Natural killer cell (primary cell): Measurements from ENCODE around the gene PHEX. TPM values are rescaled to one million over a fixed set of nuclear protein-coding genes. Genes with fewer than 3 reads are reported as not detected.

Experiments used
- ATAC-seq, 3 donors: fragments of 150-1000 bp in 2 of 3; fragments of 200-7000 bp in 1 of 3; cut with Tn5 transposase; 1 replicate in 1 of 3; 2 replicates in 2 of 3; pipeline ENCODE4 v1.10.0; 2021; ENCODE audit warnings: mild to moderate bottlenecking in 2 of 3, moderate library complexity in 2 of 3
- DNase-seq, 2 donors: peaks; one replicate each; pipeline versions ENCODE4 v3.0.0 to v3.0.0-alpha.2; 2013 to 2021; ENCODE audit warnings: mixed read lengths in 1 of 2
- H3K27ac ChIP-seq: one replicate; pipeline ENCODE4 v1.5.1; 2013; ENCODE audit warnings: mild to moderate bottlenecking, low read length
- H3K27me3 ChIP-seq: one replicate; pipeline ENCODE4 v1.6.1; 2013; ENCODE audit warnings: low read length; ENCODE audit not compliant: control insufficient read depth, insufficient read depth
- H3K36me3 ChIP-seq: one replicate; pipeline ENCODE4 v1.6.1; 2013; ENCODE audit warnings: low read length; ENCODE audit not compliant: control insufficient read depth, insufficient read depth
- H3K4me1 ChIP-seq: one replicate; pipeline ENCODE4 v1.6.1; 2013; ENCODE audit warnings: low read length; ENCODE audit not compliant: control insufficient read depth, insufficient read depth
- H3K4me3 ChIP-seq: one replicate; pipeline ENCODE4 v1.5.1; 2013; ENCODE audit warnings: low read length
- H3K9me3 ChIP-seq: one replicate; pipeline ENCODE4 v1.6.1; 2013; ENCODE audit warnings: low read length; ENCODE audit not compliant: control insufficient read depth, insufficient read depth
- H3K27ac Mint-ChIP-seq, 2 donors: one replicate each; pipeline ENCODE4 v1.8.0; 2022; ENCODE audit warnings: mild to moderate bottlenecking in 2 of 2, mixed read lengths in 2 of 2, moderate library complexity in 1 of 2
- H3K27me3 Mint-ChIP-seq, 2 donors: one replicate each; pipeline ENCODE4 v1.8.0; 2022; ENCODE audit warnings: low read depth in 2 of 2, mixed read lengths in 2 of 2
- H3K36me3 Mint-ChIP-seq: one replicate; pipeline ENCODE4 v1.8.0; 2022; ENCODE audit warnings: mixed read lengths
- H3K4me1 Mint-ChIP-seq, 2 donors: one replicate each; pipeline ENCODE4 v1.8.0; 2022; ENCODE audit warnings: mixed read lengths in 2 of 2
- H3K4me3 Mint-ChIP-seq: one replicate; pipeline ENCODE4 v1.8.0; 2022; ENCODE audit warnings: mild to moderate bottlenecking, moderate library complexity, mixed read lengths
- H3K9me3 Mint-ChIP-seq, 2 donors: one replicate each; pipeline ENCODE4 v1.8.0; 2022; ENCODE audit warnings: mixed read lengths in 2 of 2
- CTCF ChIP-seq: fragments of 200-600 bp; IDR thresholded peaks from one replicate; pipeline ENCODE4 v1.8.0; 2022; ENCODE audit warnings: antibody characterized with exemption
- WGBS: methylation state at CpG from one replicate; pipeline ENCODE4 v1.1.7; 2013; ENCODE audit warnings: missing lambda C conversion rate; ENCODE audit not compliant: insufficient coverage; 5-methylcytosine and 5-hydroxymethylcytosine counted together
- intact Hi-C: fragments of 100-400 bp; cut with micrococcal nuclease; formaldehyde crosslinking; loops from one replicate; pipeline ENCODE4 v1.14.2; 2022
- total RNA-seq, 4 donors: library from RNA; stranded (reverse); fragments of 120-200 nt in 1 of 4; gene quantifications; one replicate each; pipeline versions ENCODE4 v1.2.3 to v1.2.4, GENCODE V29; 2013 to 2022

Gene PHEX
- total RNA-seq, 3 donors from 2014 or later (not counting 1 experiment from before 2014, with no cell fraction given): 0.10 to 0.54 (median 0.25) TPM

DNA sequence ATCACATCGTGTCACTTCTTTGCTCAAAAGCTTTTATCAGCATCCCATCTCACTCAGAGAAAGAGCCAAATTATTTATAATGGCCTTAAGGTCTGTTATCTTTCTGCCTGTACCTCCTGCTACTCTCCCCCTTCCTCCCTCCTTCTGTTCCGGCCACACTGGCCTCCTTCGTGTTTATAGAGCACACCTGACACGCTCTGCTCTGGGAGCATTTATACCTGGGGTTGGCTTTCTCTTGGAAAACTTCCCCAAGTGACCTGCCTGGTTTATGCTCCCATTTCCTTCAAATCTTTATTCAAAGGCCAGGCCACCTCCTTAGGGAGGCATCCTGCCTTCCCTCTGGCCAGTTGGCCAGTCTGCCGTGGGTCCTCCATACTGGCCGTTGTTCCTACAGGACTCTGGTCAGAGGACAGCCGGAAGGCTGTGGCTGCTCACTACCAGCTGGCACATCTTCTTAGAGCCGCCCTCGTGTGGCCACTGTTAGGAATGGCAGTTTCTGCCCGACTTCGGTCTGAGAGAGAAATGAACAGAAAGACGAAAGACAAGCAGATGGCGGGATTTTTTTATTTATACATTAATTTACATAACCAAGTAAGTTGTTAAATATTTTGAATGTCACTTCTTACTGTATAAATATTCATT is 160.4 kb downstream of the PHEX start:
- no peak overlapping the region for H3K4me3 Mint-ChIP-seq
- no peaks in the 10 kb centered on the region for H3K9me3 Mint-ChIP-seq
- no peak overlapping the region for H3K27ac Mint-ChIP-seq
- ATAC-seq (peak; percentile 50 to 83 (median 64)), DNase-seq (peak; percentile 19 to 60)
- H3K4me3 ChIP-seq: no peak overlapping the region
- intact Hi-C loops: loop anchor here (1.0 to 5.0 kb wide), 2 partner anchors 207 to 1665 kb away; no protein-coding TSS in a partner anchor
- no peak overlapping the region for H3K27ac ChIP-seq
- peaks cover 4% of the 10 kb centered on the region for H3K4me1 ChIP-seq
- no peaks in the 10 kb centered on the region for H3K9me3 ChIP-seq
- H3K27me3 Mint-ChIP-seq: peaks cover 3 to 6% of the 10 kb centered on the region in 2 donors
- H3K36me3 Mint-ChIP-seq: no peaks in the 10 kb centered on the region
- H3K36me3 ChIP-seq: no peaks in the 10 kb centered on the region
- TF ChIP-seq CTCF: peak; percentile 63
- WGBS: 32% methylated on average over 7 of the region's 13 CpGs
- peaks cover 5% of the 10 kb centered on the region in 2 donors for H3K4me1 Mint-ChIP-seq
- H3K27me3 ChIP-seq: peaks cover 2% of the 10 kb centered on the region

GRCh38 chrX:22193851-22194659 is 161.9 kb downstream of the PHEX start:
- intact Hi-C loops: loop anchor here (5.0 kb wide), 1 partner anchor 1667 kb away; no protein-coding TSS in a partner anchor
- H3K9me3 Mint-ChIP-seq: no peaks in the 10 kb centered on the region
- H3K27me3 ChIP-seq: peaks cover 2% of the 10 kb centered on the region
- H3K4me1 ChIP-seq: peaks cover 4% of the 10 kb centered on the region
- no peak for ATAC-seq
- H3K36me3 ChIP-seq: no peaks in the 10 kb centered on the region
- TF ChIP-seq CTCF: no peak
- H3K9me3 ChIP-seq: no peaks in the 10 kb centered on the region
- H3K4me3 ChIP-seq: no peak overlapping the region
- no peak overlapping the region for H3K27ac ChIP-seq
- 94% methylated on average over 4 of the region's 8 CpGs for WGBS
- no peak overlapping the region for H3K27ac Mint-ChIP-seq
- H3K4me3 Mint-ChIP-seq: no peak overlapping the region
- DNase-seq: no peak
- H3K4me1 Mint-ChIP-seq: peaks cover 5% of the 10 kb centered on the region in 2 donors
- no peaks in the 10 kb centered on the region for H3K36me3 Mint-ChIP-seq
- peaks cover 3 to 6% of the 10 kb centered on the region in 2 donors for H3K27me3 Mint-ChIP-seq

DNA sequence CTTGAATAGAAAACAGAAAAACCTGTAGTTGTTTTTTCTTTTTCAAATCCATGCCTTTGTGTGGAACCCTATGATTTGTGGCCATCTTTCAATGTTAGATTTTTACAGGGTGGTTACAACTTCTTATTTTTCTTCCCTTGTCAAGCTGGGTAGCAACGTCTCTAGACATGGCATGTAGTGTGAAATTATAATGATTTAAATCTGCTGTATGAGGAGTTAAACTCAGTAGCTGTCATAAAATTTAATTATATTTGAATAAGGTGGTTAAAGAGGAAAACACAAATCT is 162.5 kb downstream of the PHEX start:
- peaks cover 5% of the 10 kb centered on the region in 2 donors for H3K4me1 Mint-ChIP-seq

More for the DNA sequence above, 162.5 kb downstream of the PHEX start:
- Histone ChIP-seq H3K9me3 (no peaks in the 10 kb centered on the region), H3K4me1 (peaks cover 4% of the 10 kb centered on the region), H3K27me3 (peaks cover 2% of the 10 kb centered on the region), H3K4me3 (no peak overlapping the region), H3K27ac (no peak overlapping the region), H3K36me3 (no peaks in the 10 kb centered on the region)
- TF ChIP-seq CTCF: no peak
- no peak overlapping the region for H3K4me3 Mint-ChIP-seq
- peaks cover 3 to 6% of the 10 kb centered on the region in 2 donors for H3K27me3 Mint-ChIP-seq
- no peak for ATAC-seq
- WGBS: no CpG with 5 or more reads among the region's 1 CpG
- no peak overlapping the region for H3K27ac Mint-ChIP-seq
- intact Hi-C loops: loop anchor here (5.0 kb wide), 1 partner anchor 1667 kb away; no protein-coding TSS in a partner anchor
- H3K9me3 Mint-ChIP-seq: no peaks in the 10 kb centered on the region
- DNase-seq: no peak
- no peaks in the 10 kb centered on the region for H3K36me3 Mint-ChIP-seq
